CD4-positive, alpha-beta T cell treated with Interferon gamma for 1 hour (primary cell): ENCODE measurements around the gene HOGA1.

ENCODE experiments used
- DNase-seq: peaks from one replicate; pipeline ENCODE4 v3.0.0-alpha.2; 2020

The HOGA1 gene

GRCh38 chr10:97651773-97652172, 67.6 kb downstream of the HOGA1 start:
- no peak for DNase-seq

GRCh38 chr10:97656777-97657176, 72.6 kb downstream of the HOGA1 start:
- no peak for DNase-seq

GRCh38 chr10:97659589-97659988, 75.4 kb downstream of the HOGA1 start:
- no peak for DNase-seq
